Measurements from ENCODE around the gene GPATCH8. TPM values are rescaled to one million over a fixed set of nuclear protein-coding genes. Genes with fewer than 3 reads are reported as not detected.

GPATCH8 gene
- total RNA-seq, 2 donors from 2014 or later, result 45.4 to 49.7 TPM

GRCh38 chr17:44417553-44417952, 85.7 kb downstream of the GPATCH8 start:
- H3K9me3 Mint-ChIP-seq, result no peaks in the 10 kb centered on the region
- ATAC-seq (replicated peaks in 1 of 2) (peak; percentile 91 to 96), DNase-seq (peak; percentile 23 to 46)
- peak overlapping the region; percentile 98 for H3K27ac Mint-ChIP-seq
- H3K4me3 Mint-ChIP-seq, result peak overlapping the region; percentile 48 to 64
- H3K4me1 Mint-ChIP-seq (ENCODE audit: low read depth), result peaks cover 32% of the 10 kb centered on the region
- peaks cover 6 to 16% of the 10 kb centered on the region in 2 donors for H3K36me3 Mint-ChIP-seq (ENCODE audit: insufficient read depth in 2 of 2)
- no peaks in the 10 kb centered on the region for H3K27me3 Mint-ChIP-seq (ENCODE audit: low read depth)

DNA sequence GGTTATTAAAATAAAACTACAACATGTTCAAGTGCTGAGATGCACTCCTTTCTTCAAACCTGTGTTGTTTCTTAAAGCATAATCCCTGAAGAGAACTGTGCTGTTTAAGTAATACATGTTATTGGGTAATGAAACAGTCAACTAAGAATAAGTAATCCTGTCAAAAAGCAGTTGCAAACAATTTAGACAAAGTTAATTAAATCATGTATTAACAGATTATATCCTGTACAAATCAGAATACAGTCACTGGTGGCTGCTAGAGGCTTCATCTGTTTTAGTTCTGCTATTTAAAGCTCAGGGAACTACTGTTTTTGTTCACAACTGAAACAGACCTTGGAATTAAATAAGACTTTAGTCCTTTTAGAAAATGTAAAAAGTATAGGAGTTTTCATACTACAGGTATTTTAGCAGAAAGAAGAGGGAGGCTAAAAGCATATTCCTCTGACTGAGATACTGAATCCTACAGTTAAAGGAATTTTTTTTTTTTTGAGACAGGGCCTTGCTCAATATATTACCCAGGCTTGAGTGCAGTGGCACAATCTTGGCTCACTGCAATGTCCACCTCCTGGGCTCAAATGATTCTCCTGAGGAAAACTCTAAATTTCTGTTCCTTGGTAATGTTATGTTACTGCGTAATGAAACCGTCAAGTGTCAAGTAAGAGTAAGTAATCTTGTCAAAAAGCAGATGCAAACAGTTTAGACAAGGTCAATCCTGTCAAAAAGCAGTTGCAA, 86.5 kb downstream of the GPATCH8 start:
- DNase-seq (no peak), ATAC-seq (replicated peaks in 1 of 2) (no peak)
- H3K4me3 Mint-ChIP-seq, result no peak overlapping the region
- peaks cover 6 to 15% of the 10 kb centered on the region in 2 donors for H3K36me3 Mint-ChIP-seq (ENCODE audit: insufficient read depth in 2 of 2)
- H3K27ac Mint-ChIP-seq, result no peak overlapping the region
- H3K4me1 Mint-ChIP-seq (ENCODE audit: low read depth), result peaks cover 32% of the 10 kb centered on the region
- no peaks in the 10 kb centered on the region for H3K27me3 Mint-ChIP-seq (ENCODE audit: low read depth)
- no peaks in the 10 kb centered on the region for H3K9me3 Mint-ChIP-seq

GRCh38 chr17:44414394-44415155, 88.6 kb downstream of the GPATCH8 start:
- H3K27ac Mint-ChIP-seq, result no peak overlapping the region
- peaks cover 28% of the 10 kb centered on the region for H3K4me1 Mint-ChIP-seq (ENCODE audit: low read depth)
- H3K27me3 Mint-ChIP-seq (ENCODE audit: low read depth), result no peaks in the 10 kb centered on the region
- no peak for DNase-seq
- ATAC-seq (replicated peaks in 1 of 2), result no peak
- H3K9me3 Mint-ChIP-seq, result no peaks in the 10 kb centered on the region
- H3K36me3 Mint-ChIP-seq (ENCODE audit: insufficient read depth in 2 of 2), result peaks cover 6 to 12% of the 10 kb centered on the region in 2 donors
- H3K4me3 Mint-ChIP-seq, result no peak overlapping the region

- no peak for DNase-seq
- Mint-ChIP-seq H3K4me1 (ENCODE audit: low read depth) (peaks cover 3% of the 10 kb centered on the region), H3K27ac (no peak overlapping the region), H3K36me3 (ENCODE audit: insufficient read depth in 2 of 2) (peaks cover 1 to 4% of the 10 kb centered on the region in 2 donors), H3K27me3 (ENCODE audit: low read depth) (no peaks in the 10 kb centered on the region), H3K9me3 (no peaks in the 10 kb centered on the region), H3K4me3 (no peak overlapping the region)
- ATAC-seq (replicated peaks in 1 of 2), result no peak
These were observed 93.7 kb downstream of the GPATCH8 start for GRCh38 chr17:44409309-44410028.

DNA sequence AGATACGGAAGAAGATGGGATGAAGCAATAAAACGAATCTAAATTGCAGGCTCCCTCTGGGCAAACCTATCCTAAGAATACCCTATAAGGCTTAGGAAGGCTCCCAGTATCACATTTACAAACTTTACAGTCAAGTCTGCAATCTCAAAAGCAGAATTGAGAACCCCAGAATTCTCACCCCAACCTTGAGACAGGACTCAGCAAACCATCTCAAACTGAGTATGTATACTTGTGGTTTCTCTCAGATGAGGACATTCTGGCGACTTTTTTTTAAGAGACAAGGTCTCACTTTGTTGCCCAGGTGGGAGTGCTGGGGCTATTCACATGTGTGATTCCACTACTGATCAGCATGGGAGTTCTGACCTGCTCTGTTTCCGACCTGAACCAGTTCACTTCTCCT, 94.4 kb downstream of the GPATCH8 start:
- Mint-ChIP-seq H3K4me3 (no peak overlapping the region), H3K9me3 (no peaks in the 10 kb centered on the region), H3K27ac (no peak overlapping the region), H3K36me3 (ENCODE audit: insufficient read depth in 2 of 2) (peaks cover 0 to 4% of the 10 kb centered on the region in 2 donors), H3K4me1 (ENCODE audit: low read depth) (no peaks in the 10 kb centered on the region), H3K27me3 (ENCODE audit: low read depth) (no peaks in the 10 kb centered on the region)
- DNase-seq (no peak), ATAC-seq (replicated peaks in 1 of 2) (no peak)

DNA sequence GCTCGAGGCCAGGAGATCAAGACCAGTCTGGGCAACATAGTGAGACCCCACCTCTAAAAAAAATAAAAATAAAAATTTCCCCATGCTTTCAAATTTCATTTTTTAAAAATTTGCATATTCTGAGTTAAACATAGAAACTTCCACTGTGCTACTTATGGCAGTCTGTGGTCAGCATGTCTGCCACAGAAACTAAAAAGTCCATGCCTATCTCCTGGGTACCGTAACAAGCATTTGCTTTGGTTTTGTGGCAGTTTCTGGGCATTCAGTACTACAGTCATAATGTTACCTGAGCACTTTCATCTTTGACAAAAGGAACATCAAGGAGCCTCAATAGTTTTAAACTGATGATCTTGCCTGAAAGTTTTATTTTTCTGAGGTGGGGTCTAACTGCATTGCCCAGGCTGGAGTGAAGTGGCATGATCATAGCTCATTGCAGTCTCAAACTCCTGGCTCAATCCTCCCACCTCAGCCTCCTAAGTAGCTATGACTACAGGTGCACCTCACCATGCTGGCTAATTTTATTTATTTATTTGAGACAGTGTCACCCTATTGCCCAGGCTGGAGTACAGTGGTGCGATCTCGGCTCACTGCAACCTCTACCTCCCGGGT, 100.5 kb downstream of the GPATCH8 start:
- H3K27ac Mint-ChIP-seq, result peak overlapping the region; percentile 76
- H3K9me3 Mint-ChIP-seq, result no peaks in the 10 kb centered on the region
- H3K4me1 Mint-ChIP-seq (ENCODE audit: low read depth), result peaks cover 14% of the 10 kb centered on the region
- no peak overlapping the region for H3K4me3 Mint-ChIP-seq
- H3K36me3 Mint-ChIP-seq (ENCODE audit: insufficient read depth in 2 of 2), result peaks cover 2 to 11% of the 10 kb centered on the region in 2 donors
- no peaks in the 10 kb centered on the region for H3K27me3 Mint-ChIP-seq (ENCODE audit: low read depth)
- DNase-seq (peak in 1 of 2 donors; percentile 25), ATAC-seq (replicated peaks in 1 of 2) (peak; percentile 93 to 94)

DNA sequence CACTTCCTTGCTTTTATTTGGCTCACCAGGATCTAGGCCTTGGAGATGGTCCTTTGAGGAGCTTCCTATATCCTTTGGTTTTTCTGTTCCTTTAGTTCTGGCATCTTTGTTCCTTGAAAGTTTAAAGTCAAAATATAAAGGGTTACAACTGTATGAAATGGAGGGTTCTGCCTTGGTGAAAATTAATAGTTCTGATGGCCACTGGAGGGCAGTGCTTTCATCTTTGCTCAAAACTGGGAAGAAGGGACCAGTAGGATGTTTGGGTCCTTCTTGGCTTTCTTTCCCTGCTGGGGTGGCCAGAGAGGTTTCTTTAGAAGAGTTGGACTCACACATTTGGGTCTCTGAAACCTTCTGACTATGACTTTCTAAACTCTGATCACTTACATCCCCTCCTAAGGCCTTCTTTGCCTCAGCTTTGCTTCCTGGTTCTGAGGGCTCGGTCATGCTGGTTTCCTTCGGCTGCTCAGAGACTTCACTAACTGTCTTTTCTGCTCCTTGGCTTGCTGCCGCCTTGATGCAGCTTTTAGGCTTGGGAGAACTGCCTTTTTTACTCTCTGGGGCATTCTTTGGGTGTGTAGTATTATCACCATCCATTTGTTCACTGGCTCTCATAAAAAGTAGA, 102.9 kb downstream of the GPATCH8 start:
- H3K27ac Mint-ChIP-seq, result no peak overlapping the region

DNA sequence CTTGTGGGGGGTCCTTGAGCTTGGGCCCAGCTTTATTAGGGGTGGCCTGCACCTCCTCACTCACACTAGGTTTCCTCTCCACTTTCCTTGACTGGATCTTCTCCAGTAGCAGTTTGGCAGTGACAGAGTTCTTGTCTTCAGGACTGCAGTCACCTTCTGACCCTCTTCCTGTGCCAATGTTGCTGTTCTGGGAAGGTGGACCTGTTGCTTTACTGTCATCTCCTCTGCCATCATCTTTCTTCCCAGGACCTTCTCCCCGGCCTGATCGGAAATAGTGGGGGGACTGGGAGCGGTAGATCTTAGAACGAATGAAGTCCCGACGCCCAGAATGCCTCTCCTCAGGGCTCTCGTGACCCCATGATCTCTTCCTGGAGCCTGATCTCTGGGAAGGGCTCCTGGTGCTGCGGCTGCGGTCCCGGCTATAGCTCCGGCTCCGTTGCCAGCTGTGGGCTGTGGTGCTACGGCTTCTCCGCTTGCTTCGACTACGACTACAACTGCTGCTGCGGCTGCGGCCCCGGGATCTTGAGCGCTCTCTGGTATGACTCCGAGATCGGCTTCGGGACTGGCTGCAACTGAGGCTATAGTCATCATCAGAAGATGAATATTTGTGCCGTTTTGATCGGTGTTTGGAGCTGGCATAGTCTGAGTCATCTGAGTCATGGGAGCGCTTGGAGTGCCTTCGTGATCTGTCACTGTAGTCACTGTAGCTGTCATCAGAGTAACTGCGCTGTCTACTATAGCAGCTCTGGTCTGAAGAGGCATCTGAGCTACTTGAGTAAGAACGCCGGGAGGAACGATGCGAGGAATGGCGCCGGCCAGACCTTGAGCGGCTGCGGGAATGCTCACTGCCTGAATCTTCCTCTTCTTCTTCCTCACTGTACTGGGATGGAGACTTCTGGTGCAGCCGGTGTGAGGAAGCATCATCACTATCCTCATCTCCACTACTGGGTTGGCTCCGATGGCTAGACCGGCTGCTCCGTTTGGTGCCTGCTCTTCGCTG, 104.2 kb downstream of the GPATCH8 start:
- DNase-seq (no peak), ATAC-seq (replicated peaks in 1 of 2) (no peak)
- Mint-ChIP-seq H3K4me1 (ENCODE audit: low read depth) (peaks cover 18% of the 10 kb centered on the region), H3K36me3 (ENCODE audit: insufficient read depth in 2 of 2) (peaks cover 2 to 16% of the 10 kb centered on the region in 2 donors), H3K27ac (no peak overlapping the region), H3K27me3 (ENCODE audit: low read depth) (no peaks in the 10 kb centered on the region), H3K4me3 (no peak overlapping the region), H3K9me3 (no peaks in the 10 kb centered on the region)

More for the DNA sequence above, 102.9 kb downstream of the GPATCH8 start:
- Mint-ChIP-seq H3K4me1 (ENCODE audit: low read depth) (peaks cover 14% of the 10 kb centered on the region), H3K27me3 (ENCODE audit: low read depth) (no peaks in the 10 kb centered on the region), H3K36me3 (ENCODE audit: insufficient read depth in 2 of 2) (peaks cover 4 to 16% of the 10 kb centered on the region in 2 donors), H3K4me3 (no peak overlapping the region), H3K9me3 (no peaks in the 10 kb centered on the region)
- ATAC-seq (replicated peaks in 1 of 2) (no peak), DNase-seq (no peak)

- no peaks in the 10 kb centered on the region for H3K9me3 Mint-ChIP-seq
- DNase-seq, result no peak
These were observed 105.4 kb downstream of the GPATCH8 start for GRCh38 chr17:44397479-44398440.

DNA sequence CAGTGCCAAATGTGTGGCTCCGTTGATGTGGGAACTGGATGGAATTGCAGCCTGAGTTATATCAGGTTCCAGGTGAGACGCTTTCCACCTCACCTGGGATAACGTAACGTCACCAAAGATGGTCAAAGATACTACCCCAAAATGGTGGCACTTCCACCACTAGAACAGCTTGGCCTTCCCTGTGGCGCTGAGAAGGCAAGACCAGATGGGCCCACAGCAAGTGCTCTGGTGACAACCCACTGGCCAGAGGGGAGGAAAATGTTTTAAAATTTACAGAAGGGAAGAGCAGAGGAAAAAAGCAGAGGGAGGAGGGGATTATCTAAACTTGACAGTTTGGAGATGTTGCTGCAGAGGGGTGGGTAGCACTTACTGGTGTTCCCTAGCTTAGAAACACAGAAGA, 106.3 kb downstream of the GPATCH8 start:
- Mint-ChIP-seq H3K9me3 (no peaks in the 10 kb centered on the region), H3K4me1 (ENCODE audit: low read depth) (peaks cover 14% of the 10 kb centered on the region), H3K36me3 (ENCODE audit: insufficient read depth in 2 of 2) (peaks cover 2 to 13% of the 10 kb centered on the region in 2 donors), H3K27me3 (ENCODE audit: low read depth) (no peaks in the 10 kb centered on the region), H3K27ac (no peak overlapping the region), H3K4me3 (no peak overlapping the region)
- no peak for ATAC-seq (replicated peaks in 1 of 2)
- DNase-seq, result no peak

More at GRCh38 chr17:44397479-44398440, 105.4 kb downstream of the GPATCH8 start:
- Mint-ChIP-seq H3K27me3 (ENCODE audit: low read depth) (no peaks in the 10 kb centered on the region), H3K27ac (no peak overlapping the region), H3K4me3 (no peak overlapping the region), H3K36me3 (ENCODE audit: insufficient read depth in 2 of 2) (peaks cover 2 to 16% of the 10 kb centered on the region in 2 donors), H3K4me1 (ENCODE audit: low read depth) (peaks cover 18% of the 10 kb centered on the region)
- ATAC-seq (replicated peaks in 1 of 2), result no peak

DNA sequence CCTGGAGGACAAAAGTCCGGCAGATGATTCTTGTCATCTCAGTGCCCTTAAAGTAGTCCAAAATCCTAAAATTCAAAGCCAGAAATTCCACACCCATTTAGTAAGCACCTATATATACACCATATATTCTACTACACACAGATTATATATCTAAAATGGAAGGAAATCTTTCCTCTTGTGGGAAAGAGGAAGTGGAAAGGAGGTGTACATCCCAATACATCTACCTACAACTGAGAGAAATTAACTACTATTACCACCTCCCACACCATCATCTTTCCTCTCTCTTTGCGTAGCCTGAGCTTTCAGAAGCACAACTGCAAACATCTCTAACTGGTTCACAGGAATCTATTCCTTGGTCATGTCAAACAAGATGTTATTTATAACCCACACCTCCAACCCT, 108.4 kb downstream of the GPATCH8 start:
- ATAC-seq (replicated peaks in 1 of 2) (no peak), DNase-seq (no peak)
- peaks cover 5% of the 10 kb centered on the region for H3K27me3 Mint-ChIP-seq (ENCODE audit: low read depth)
- peaks cover 2 to 9% of the 10 kb centered on the region in 2 donors for H3K36me3 Mint-ChIP-seq (ENCODE audit: insufficient read depth in 2 of 2)
- no peak overlapping the region for H3K4me3 Mint-ChIP-seq
- no peak overlapping the region for H3K27ac Mint-ChIP-seq
- no peaks in the 10 kb centered on the region for H3K9me3 Mint-ChIP-seq
- H3K4me1 Mint-ChIP-seq (ENCODE audit: low read depth), result peaks cover 19% of the 10 kb centered on the region

Measured in activated T-cell treated with anti-CD3 and anti-CD28 coated beads, Interleukin-2, amount 50 U/mL, for 72 hours (primary cell).